Stimulated activated naive CD8-positive, alpha-beta T cell treated with anti-CD3 and anti-CD28 coated beads, Interleukin-15, Interleukin-2, amounts not matched to agents 100 ng/mL and 50 ng/mL, for 24 hours (primary cell): Measurements from ENCODE around the gene KATNB1.

Source experiments
- H3K27ac Mint-ChIP-seq: one replicate; pipeline ENCODE4 v1.8.0; 2021; ENCODE audit warnings: mild to moderate bottlenecking, mixed read lengths
- H3K27me3 Mint-ChIP-seq: one replicate; pipeline ENCODE4 v1.8.0; 2021; ENCODE audit warnings: mixed read lengths
- H3K36me3 Mint-ChIP-seq: one replicate; pipeline ENCODE4 v1.8.0; 2021; ENCODE audit warnings: low read depth, mixed read lengths
- H3K4me1 Mint-ChIP-seq: one replicate; pipeline ENCODE4 v1.8.0; 2021; ENCODE audit warnings: low read depth, mixed read lengths
- H3K4me3 Mint-ChIP-seq: one replicate; pipeline ENCODE4 v1.8.0; 2021; ENCODE audit warnings: mild to moderate bottlenecking, mixed read lengths
- H3K9me3 Mint-ChIP-seq: one replicate; pipeline ENCODE4 v1.8.0; 2021; ENCODE audit warnings: mixed read lengths

The KATNB1 gene

GRCh38 chr16:57735755-57736418 is at the start of gene KATNB1:
TSS of gene KATNB1 (plus strand) at chr16:57735770. CDS start at chr16:57737244, 1,474 bp downstream.
- Mint-ChIP-seq H3K27ac (peak within 1 kb of the TSS; percentile 98), H3K9me3 (peaks cover 11% of the 10 kb centered on the region), H3K36me3 (peaks cover 24% of the 10 kb centered on the region), H3K27me3 (peaks cover 4% of the 10 kb centered on the region), H3K4me3 (peak within 1 kb of the TSS; percentile 96), H3K4me1 (peaks cover 43% of the 10 kb centered on the region)

GRCh38 chr16:57686577-57686976 is 49.0 kb upstream of the KATNB1 start:
- H3K27ac Mint-ChIP-seq, result no peak overlapping the region

GRCh38 chr16:57687363-57687929 is 48.1 kb upstream of the KATNB1 start:
- H3K4me1 Mint-ChIP-seq, result peaks cover 21% of the 10 kb centered on the region
- H3K36me3 Mint-ChIP-seq, result no peaks in the 10 kb centered on the region
- H3K27ac Mint-ChIP-seq, result no peak overlapping the region
- no peaks in the 10 kb centered on the region for H3K9me3 Mint-ChIP-seq
- H3K27me3 Mint-ChIP-seq, result no peaks in the 10 kb centered on the region
- H3K4me3 Mint-ChIP-seq, result no peak overlapping the region

More at GRCh38 chr16:57686577-57686976, 49.0 kb upstream of the KATNB1 start:
- H3K36me3 Mint-ChIP-seq, result no peaks in the 10 kb centered on the region
- H3K9me3 Mint-ChIP-seq, result no peaks in the 10 kb centered on the region
- H3K4me1 Mint-ChIP-seq, result peaks cover 21% of the 10 kb centered on the region
- H3K4me3 Mint-ChIP-seq, result no peak overlapping the region
- no peaks in the 10 kb centered on the region for H3K27me3 Mint-ChIP-seq

- Mint-ChIP-seq H3K27ac (no peak overlapping the region), H3K36me3 (no peaks in the 10 kb centered on the region), H3K9me3 (no peaks in the 10 kb centered on the region), H3K4me3 (no peak overlapping the region), H3K4me1 (peaks cover 21% of the 10 kb centered on the region), H3K27me3 (no peaks in the 10 kb centered on the region)
These were observed 47.0 kb upstream of the KATNB1 start for GRCh38 chr16:57688487-57688986.

- peak overlapping the region; percentile 87 for H3K27ac Mint-ChIP-seq
- H3K36me3 Mint-ChIP-seq, result no peaks in the 10 kb centered on the region
- H3K4me1 Mint-ChIP-seq, result peaks cover 22% of the 10 kb centered on the region
- peak overlapping the region; percentile 60 for H3K4me3 Mint-ChIP-seq
- no peaks in the 10 kb centered on the region for H3K27me3 Mint-ChIP-seq
- H3K9me3 Mint-ChIP-seq, result no peaks in the 10 kb centered on the region
These were observed 46.4 kb upstream of the KATNB1 start for GRCh38 chr16:57688987-57689761.

- H3K9me3 Mint-ChIP-seq, result no peaks in the 10 kb centered on the region
- H3K27ac Mint-ChIP-seq, result peak overlapping the region; percentile 87
- peaks cover 30% of the 10 kb centered on the region for H3K4me1 Mint-ChIP-seq
- no peaks in the 10 kb centered on the region for H3K36me3 Mint-ChIP-seq
- H3K4me3 Mint-ChIP-seq, result peak overlapping the region; percentile 30
- H3K27me3 Mint-ChIP-seq, result no peaks in the 10 kb centered on the region
These were observed 45.6 kb upstream of the KATNB1 start for GRCh38 chr16:57689762-57690558.

- H3K27me3 Mint-ChIP-seq, result no peaks in the 10 kb centered on the region
- H3K27ac Mint-ChIP-seq, result no peak overlapping the region
- H3K36me3 Mint-ChIP-seq, result no peaks in the 10 kb centered on the region
- H3K4me3 Mint-ChIP-seq, result no peak overlapping the region
- H3K4me1 Mint-ChIP-seq, result peaks cover 31% of the 10 kb centered on the region
- H3K9me3 Mint-ChIP-seq, result no peaks in the 10 kb centered on the region
These were observed 44.6 kb upstream of the KATNB1 start for GRCh38 chr16:57690782-57691471.

GRCh38 chr16:57692636-57693035 is 42.9 kb upstream of the KATNB1 start:
- Mint-ChIP-seq H3K4me3 (no peak overlapping the region), H3K36me3 (no peaks in the 10 kb centered on the region), H3K27ac (no peak overlapping the region), H3K27me3 (no peaks in the 10 kb centered on the region), H3K9me3 (no peaks in the 10 kb centered on the region), H3K4me1 (peaks cover 31% of the 10 kb centered on the region)

GRCh38 chr16:57693550-57693949 is 42.0 kb upstream of the KATNB1 start:
- Mint-ChIP-seq H3K27ac (no peak overlapping the region), H3K4me1 (peaks cover 31% of the 10 kb centered on the region), H3K4me3 (no peak overlapping the region), H3K36me3 (no peaks in the 10 kb centered on the region), H3K9me3 (no peaks in the 10 kb centered on the region), H3K27me3 (no peaks in the 10 kb centered on the region)

- H3K36me3 Mint-ChIP-seq, result no peaks in the 10 kb centered on the region
- no peaks in the 10 kb centered on the region for H3K27me3 Mint-ChIP-seq
- H3K27ac Mint-ChIP-seq, result no peak overlapping the region
- H3K4me3 Mint-ChIP-seq, result no peak overlapping the region
- H3K9me3 Mint-ChIP-seq, result no peaks in the 10 kb centered on the region
- peaks cover 26% of the 10 kb centered on the region for H3K4me1 Mint-ChIP-seq
These were observed 41.3 kb upstream of the KATNB1 start for GRCh38 chr16:57694231-57694724.

- no peaks in the 10 kb centered on the region for H3K9me3 Mint-ChIP-seq
- no peak within 1 kb of the TSS for H3K27ac Mint-ChIP-seq
- H3K4me3 Mint-ChIP-seq, result peak within 1 kb of the TSS; percentile 42
- H3K4me1 Mint-ChIP-seq, result peaks cover 19% of the 10 kb centered on the region
- no peaks in the 10 kb centered on the region for H3K27me3 Mint-ChIP-seq
- H3K36me3 Mint-ChIP-seq, result no peaks in the 10 kb centered on the region
These were observed 40.6 kb upstream of the KATNB1 start, which contains the start of gene DRC7 for GRCh38 chr16:57694725-57695679. TSS of gene DRC7 (plus strand) at chr16:57694806. CDS start at chr16:57697950, 3,144 bp downstream.

GRCh38 chr16:57695680-57696069 is 39.9 kb upstream of the KATNB1 start:
- Mint-ChIP-seq H3K4me1 (peaks cover 12% of the 10 kb centered on the region), H3K27me3 (no peaks in the 10 kb centered on the region), H3K4me3 (no peak overlapping the region), H3K36me3 (no peaks in the 10 kb centered on the region), H3K27ac (no peak overlapping the region), H3K9me3 (no peaks in the 10 kb centered on the region)

GRCh38 chr16:57696240-57696639 is 39.3 kb upstream of the KATNB1 start:
- H3K27me3 Mint-ChIP-seq, result no peaks in the 10 kb centered on the region
- no peaks in the 10 kb centered on the region for H3K9me3 Mint-ChIP-seq
- H3K27ac Mint-ChIP-seq, result no peak overlapping the region
- H3K36me3 Mint-ChIP-seq, result no peaks in the 10 kb centered on the region
- peaks cover 10% of the 10 kb centered on the region for H3K4me1 Mint-ChIP-seq
- no peak overlapping the region for H3K4me3 Mint-ChIP-seq
